ENCODE results near the gene STRC.
"Not testable (repeated sequence)": the region's sequence is repeated elsewhere in the genome, so short reads cannot be mapped to it uniquely, and the experiment has no call there.

Gene STRC

DNA sequence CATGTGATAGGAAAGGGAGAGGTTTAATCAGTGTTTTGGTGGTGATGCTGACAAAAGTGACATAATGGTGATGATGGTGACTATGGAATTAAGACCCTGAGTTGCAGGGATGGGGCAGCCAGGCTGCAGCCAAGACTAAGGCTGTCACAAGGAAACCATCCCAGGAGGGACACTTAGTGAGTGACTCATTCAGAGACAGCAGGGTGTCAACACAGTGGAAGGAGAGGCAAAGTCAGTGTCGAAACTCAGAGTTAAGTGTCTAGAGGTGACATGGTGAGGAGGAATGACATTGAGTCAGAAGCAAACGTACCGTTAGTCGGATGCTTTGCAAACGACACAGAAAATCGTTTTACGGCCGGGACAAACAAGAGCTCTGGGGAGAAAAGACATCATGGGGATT is 54.8 kb downstream of the STRC start:
- DNase-seq (ENCODE audit: low read depth in 2 of 2) = not testable (repeated sequence)

DNA sequence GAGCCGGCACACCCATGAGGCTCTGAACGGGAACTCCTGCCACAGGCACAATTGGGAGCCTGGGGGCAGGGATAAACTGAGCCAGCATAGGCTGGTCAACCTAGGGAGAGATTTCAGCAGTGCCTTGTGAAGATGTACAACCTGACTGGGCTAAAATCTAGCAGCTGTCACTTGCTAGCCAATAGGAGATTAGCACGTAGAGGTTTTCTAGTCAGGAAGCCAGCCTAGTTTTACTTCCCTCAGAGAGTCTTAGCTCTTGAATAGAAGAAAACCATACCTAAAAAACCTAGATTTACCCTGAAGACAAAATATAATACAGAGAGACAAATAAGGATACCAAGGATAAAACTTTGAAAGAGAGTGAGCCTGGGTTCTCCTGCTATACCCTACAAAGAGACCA is 55.8 kb downstream of the STRC start:
- not testable (repeated sequence) for DNase-seq (ENCODE audit: low read depth in 2 of 2)

DNA sequence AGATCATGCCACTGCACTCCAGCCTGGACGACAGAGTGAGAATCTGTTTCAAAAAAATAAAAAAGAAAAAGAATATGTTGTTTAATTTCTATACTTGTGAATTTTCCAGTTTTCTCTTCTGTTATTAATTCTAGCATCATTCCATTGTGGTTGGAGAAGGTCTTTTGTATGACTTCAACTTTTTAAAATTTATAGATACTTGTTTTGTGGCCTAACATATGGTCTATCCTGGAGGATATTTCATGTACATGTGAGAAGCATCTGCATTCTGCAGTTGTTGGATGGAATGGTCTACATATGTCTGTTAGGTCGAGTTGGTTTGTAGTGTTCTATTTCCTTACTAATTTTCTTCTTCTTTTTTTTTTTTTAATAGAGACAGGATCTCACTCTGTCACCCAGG is 65.6 kb downstream of the STRC start:
- DNase-seq (ENCODE audit: low read depth in 2 of 2) = no peak

GRCh38 chr15:43552256-43552655 is 66.3 kb downstream of the STRC start:
- no peak for DNase-seq (ENCODE audit: low read depth in 2 of 2)

- no peak for DNase-seq (ENCODE audit: low read depth in 2 of 2)
Observed at GRCh38 chr15:43550527-43551363, 67.9 kb downstream of the STRC start.

Measured in stimulated activated CD4-positive, alpha-beta T cell treated with anti-CD3 and anti-CD28 coated beads, Interleukin-12 subunit alpha, Interleukin-12 subunit beta, amount 100 ng/mL, for 24 hours (primary cell).